SK-N-SH treated with all-trans-retinoic acid at 6 μM for 48 hours (cell line): ENCODE data around the gene RYR1.
"Not testable (repeated sequence)": the region's sequence is repeated elsewhere in the genome, so short reads cannot be mapped to it uniquely, and the experiment has no call there.

Experiments used
- ATAC-seq: fragments of 200-7000 bp; cut with Tn5 transposase; 3 replicates; pipeline ENCODE4 v1.9.1; 2020; ENCODE audit warnings: mild to moderate bottlenecking, moderate library complexity
- ARNTL ChIP-seq: fragments of 450-650 bp; formaldehyde crosslinking; IDR thresholded peaks from 2 replicates; pipeline ENCODE4 v1.5.0; 2020; ENCODE audit warnings: low read depth, mild to moderate bottlenecking, moderate library complexity, borderline replicate concordance
- BACH2 ChIP-seq: fragments of 250-450 bp; sonication (Bioruptor Pico); IDR thresholded peaks from 2 replicates; pipeline ENCODE4 v1.9.0; 2021; ENCODE audit warnings: mild to moderate bottlenecking, borderline replicate concordance
- CREB5 ChIP-seq: fragments of 250-450 bp; sonication (Bioruptor Pico); IDR thresholded peaks from 2 replicates; pipeline ENCODE4 v1.5.1; 2020; ENCODE audit warnings: low read depth, mild to moderate bottlenecking, moderate library complexity
- CSDC2 ChIP-seq: fragments of 250-450 bp; sonication (Bioruptor Pico); IDR thresholded peaks from 2 replicates; pipeline ENCODE4 v1.5.0; 2020; ENCODE audit warnings: mild to moderate bottlenecking, moderate library complexity
- CSRNP3 ChIP-seq: fragments of 250-450 bp; sonication (Bioruptor Pico); IDR thresholded peaks from 2 replicates; pipeline ENCODE4 v1.5.1; 2021; ENCODE audit warnings: mild to moderate bottlenecking, moderate library complexity
- ESRRG ChIP-seq: fragments of 250-450 bp; sonication (Bioruptor Pico); IDR thresholded peaks from 2 replicates; pipeline ENCODE4 v1.6.1; 2021; ENCODE audit warnings: mild to moderate bottlenecking
- GLIS3 ChIP-seq: fragments of 250-450 bp; sonication (Bioruptor Pico); IDR thresholded peaks from 2 replicates; pipeline ENCODE4 v1.5.0; 2020; ENCODE audit warnings: mild to moderate bottlenecking, moderate library complexity
- OSR1 ChIP-seq: fragments of 250-450 bp; sonication (Bioruptor Pico); IDR thresholded peaks from 2 replicates; pipeline ENCODE4 v1.8.0; 2022; ENCODE audit warnings: moderate library complexity, mild to moderate bottlenecking, inconsistent platforms
- PPARA ChIP-seq: fragments of 250-450 bp; sonication (Bioruptor Pico); IDR thresholded peaks from 2 replicates; pipeline ENCODE4 v1.5.0; 2020; ENCODE audit warnings: mild to moderate bottlenecking, borderline replicate concordance
- RARB ChIP-seq: fragments of 250-450 bp; sonication (Bioruptor Pico); IDR thresholded peaks from 2 replicates; pipeline ENCODE4 v1.8.0; 2021; ENCODE audit warnings: mild to moderate bottlenecking, moderate library complexity
- SNAI2 ChIP-seq: fragments of 250-450 bp; sonication (Bioruptor Pico); IDR thresholded peaks from 2 replicates; pipeline ENCODE4 v1.5.0; 2020; ENCODE audit warnings: mild to moderate bottlenecking, moderate library complexity
- TCF4 ChIP-seq: fragments of 250-450 bp; sonication (Bioruptor Pico); IDR thresholded peaks from 2 replicates; pipeline ENCODE4 v1.8.0; 2021; ENCODE audit warnings: mild to moderate bottlenecking, moderate library complexity, borderline replicate concordance
- TOX ChIP-seq: fragments of 250-450 bp; sonication (Bioruptor Pico); IDR thresholded peaks from 2 replicates; pipeline ENCODE4 v1.8.0; 2021; ENCODE audit warnings: mild to moderate bottlenecking, moderate library complexity, borderline replicate concordance
- ZC3H10 ChIP-seq: fragments of 250-450 bp; sonication (Bioruptor Pico); IDR thresholded peaks from 2 replicates; pipeline ENCODE4 v1.5.1; 2021; ENCODE audit warnings: mild to moderate bottlenecking, moderate library complexity
- ZFP3 ChIP-seq: fragments of 250-450 bp; sonication (Bioruptor Pico); IDR thresholded peaks from 2 replicates; pipeline ENCODE4 v1.5.0; 2020; ENCODE audit warnings: mild to moderate bottlenecking, moderate library complexity
- ZFP30 ChIP-seq: fragments of 450-650 bp; formaldehyde crosslinking; IDR thresholded peaks from 2 replicates; pipeline ENCODE4 v1.5.0; 2022; ENCODE audit warnings: mild to moderate bottlenecking, moderate library complexity
- ZNF565 ChIP-seq: fragments of 450-650 bp; formaldehyde crosslinking; conservative IDR thresholded peaks from 2 replicates; pipeline ENCODE4 v1.5.0; 2020; ENCODE audit warnings: low read depth, mild to moderate bottlenecking, moderate library complexity
- ZNF8 ChIP-seq: fragments of 450-650 bp; formaldehyde crosslinking; IDR thresholded peaks from 2 replicates; pipeline ENCODE4 v1.5.0; 2020; ENCODE audit warnings: mild to moderate bottlenecking, moderate library complexity
- TF ChIP-seq, protein P1 (sequence below): fragments of 250-450 bp; sonication (Bioruptor Pico); IDR thresholded peaks from 2 replicates; pipeline ENCODE4 v1.8.0; 2020; ENCODE audit warnings: mild to moderate bottlenecking, moderate library complexity, borderline replicate concordance

The RYR1 gene

GRCh38 chr19:38411041-38411712 lies 22.3 kb upstream of the RYR1 start (continued):
- TF ChIP-seq, protein P1, sequence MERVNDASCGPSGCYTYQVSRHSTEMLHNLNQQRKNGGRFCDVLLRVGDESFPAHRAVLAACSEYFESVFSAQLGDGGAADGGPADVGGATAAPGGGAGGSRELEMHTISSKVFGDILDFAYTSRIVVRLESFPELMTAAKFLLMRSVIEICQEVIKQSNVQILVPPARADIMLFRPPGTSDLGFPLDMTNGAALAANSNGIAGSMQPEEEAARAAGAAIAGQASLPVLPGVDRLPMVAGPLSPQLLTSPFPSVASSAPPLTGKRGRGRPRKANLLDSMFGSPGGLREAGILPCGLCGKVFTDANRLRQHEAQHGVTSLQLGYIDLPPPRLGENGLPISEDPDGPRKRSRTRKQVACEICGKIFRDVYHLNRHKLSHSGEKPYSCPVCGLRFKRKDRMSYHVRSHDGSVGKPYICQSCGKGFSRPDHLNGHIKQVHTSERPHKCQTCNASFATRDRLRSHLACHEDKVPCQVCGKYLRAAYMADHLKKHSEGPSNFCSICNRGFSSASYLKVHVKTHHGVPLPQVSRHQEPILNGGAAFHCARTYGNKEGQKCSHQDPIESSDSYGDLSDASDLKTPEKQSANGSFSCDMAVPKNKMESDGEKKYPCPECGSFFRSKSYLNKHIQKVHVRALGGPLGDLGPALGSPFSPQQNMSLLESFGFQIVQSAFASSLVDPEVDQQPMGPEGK (CRISPR knock-in tag) = no peak
- TF ChIP-seq ARNTL = no peak
- no peak for TF ChIP-seq ZFP3 (CRISPR knock-in tag)
- no peak for TF ChIP-seq CSDC2 (CRISPR knock-in tag)
- no peak for TF ChIP-seq ZNF565 (CRISPR knock-in tag)
- TF ChIP-seq CSRNP3 (CRISPR knock-in tag) = no peak
- TF ChIP-seq SNAI2 = no peak
- no peak for TF ChIP-seq BACH2 (CRISPR knock-in tag)
- no peak for TF ChIP-seq RARB

DNA sequence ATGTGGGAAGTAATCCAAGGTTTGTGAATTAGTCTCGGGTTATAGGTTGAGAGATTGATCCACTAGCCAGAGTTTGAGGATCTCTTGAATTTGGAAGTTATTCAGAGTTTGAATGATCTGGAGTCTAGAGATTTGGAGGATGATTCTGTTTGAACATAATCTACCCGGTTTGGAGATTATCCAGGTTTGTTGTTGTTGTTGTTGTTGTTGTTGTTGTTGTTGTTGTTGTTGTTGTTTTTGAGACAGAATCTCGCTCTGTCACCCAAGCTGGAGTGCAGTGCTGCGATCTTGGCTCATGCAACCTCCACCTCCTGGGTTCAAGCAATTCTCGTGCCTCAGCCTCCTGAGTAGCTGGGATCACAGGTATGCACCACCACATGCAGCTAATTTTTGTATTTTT lies 21.6 kb upstream of the RYR1 start:
- ATAC-seq = not testable (repeated sequence)

DNA sequence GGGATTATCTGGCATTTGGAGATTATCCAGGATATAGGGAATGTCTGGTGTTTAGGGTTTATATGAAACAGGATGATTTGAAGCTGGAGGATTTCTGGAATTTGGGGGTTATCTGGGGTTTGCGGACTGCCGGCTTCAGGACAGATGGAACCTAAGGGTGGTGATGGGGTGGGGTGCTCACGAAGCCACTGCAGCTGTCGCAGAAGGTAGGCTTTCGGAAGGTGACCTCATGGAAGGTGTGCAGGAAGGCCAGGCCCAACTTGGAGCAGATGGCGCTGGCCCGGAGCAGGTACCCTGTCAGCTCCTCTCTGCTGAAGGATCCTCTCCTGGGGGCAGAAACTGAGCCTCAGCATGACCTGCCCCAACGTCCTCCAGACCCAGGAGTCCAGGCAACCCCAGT lies 21.0 kb upstream of the RYR1 start:
- no peak for ATAC-seq
- TF ChIP-seq TOX (CRISPR knock-in tag) (no peak), ESRRG (no peak), ZNF8 (CRISPR knock-in tag) (no peak), CREB5 (CRISPR knock-in tag) (no peak), TCF4 (CRISPR knock-in tag) (no peak), OSR1 (CRISPR knock-in tag) (no peak), SNAI2 (no peak), ARNTL (no peak), RARB (no peak)
- TF ChIP-seq, protein P1 (CRISPR knock-in tag) = no peak

DNA sequence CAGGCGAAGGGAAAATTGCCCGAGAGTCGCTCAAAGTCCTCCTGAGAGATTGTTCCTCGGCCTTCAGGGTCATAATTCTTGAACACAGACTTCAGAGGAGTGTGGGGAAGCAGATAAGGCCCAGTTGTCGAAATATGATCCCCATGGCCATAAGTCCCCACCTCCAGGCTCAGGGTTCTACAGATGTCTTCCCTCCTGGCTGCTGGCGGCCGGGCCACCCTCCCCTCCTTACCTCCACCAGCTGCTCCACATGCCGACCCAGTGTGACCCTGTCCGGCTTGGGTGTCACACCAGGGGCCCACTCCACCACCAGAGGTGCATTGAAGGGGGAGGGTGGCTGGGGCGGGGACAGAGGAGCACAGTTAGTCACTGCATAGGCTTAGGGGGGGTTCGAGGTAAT lies 20.5 kb upstream of the RYR1 start:
- no peak for ATAC-seq
- TF ChIP-seq, protein P1 (CRISPR knock-in tag) = no peak
- TF ChIP-seq ZNF565 (CRISPR knock-in tag) = no peak
- TF ChIP-seq ZFP30 (CRISPR knock-in tag) = no peak
- no peak for TF ChIP-seq RARB
- no peak for TF ChIP-seq GLIS3 (CRISPR knock-in tag)
- TF ChIP-seq ESRRG = no peak

GRCh38 chr19:38413416-38413815 lies 20.1 kb upstream of the RYR1 start:
- no peak for ATAC-seq
- TF ChIP-seq PPARA (CRISPR knock-in tag) = no peak
- TF ChIP-seq, protein P1 (CRISPR knock-in tag) = no peak
- TF ChIP-seq ZFP30 (CRISPR knock-in tag) = no peak
- no peak for TF ChIP-seq CREB5 (CRISPR knock-in tag)
- TF ChIP-seq ZC3H10 = no peak
- TF ChIP-seq OSR1 (CRISPR knock-in tag) = no peak
- TF ChIP-seq ZNF8 (CRISPR knock-in tag) = no peak
